Renal pelvis (tissue), 4 donors: ENCODE results near the gene BCL3. TPM values are rescaled to one million over a fixed set of nuclear protein-coding genes. Genes with fewer than 3 reads are reported as not detected.

ENCODE experiments used
- DNase-seq: peaks from one replicate; pipeline ENCODE4 v3.0.0-alpha.2; 2013
- polyA plus RNA-seq, 3 donors: library from polyadenylated mRNA; unstranded; fragments of 120-200 nt; gene quantifications; one replicate each; pipeline ENCODE4 v1.2.1, GENCODE V29; 2013; ENCODE audit not compliant: insufficient read length in 3 of 3

Gene BCL3
- polyA plus RNA-seq, 3 donors: 8.5 to 9.8 (median 8.8) TPM

DNA sequence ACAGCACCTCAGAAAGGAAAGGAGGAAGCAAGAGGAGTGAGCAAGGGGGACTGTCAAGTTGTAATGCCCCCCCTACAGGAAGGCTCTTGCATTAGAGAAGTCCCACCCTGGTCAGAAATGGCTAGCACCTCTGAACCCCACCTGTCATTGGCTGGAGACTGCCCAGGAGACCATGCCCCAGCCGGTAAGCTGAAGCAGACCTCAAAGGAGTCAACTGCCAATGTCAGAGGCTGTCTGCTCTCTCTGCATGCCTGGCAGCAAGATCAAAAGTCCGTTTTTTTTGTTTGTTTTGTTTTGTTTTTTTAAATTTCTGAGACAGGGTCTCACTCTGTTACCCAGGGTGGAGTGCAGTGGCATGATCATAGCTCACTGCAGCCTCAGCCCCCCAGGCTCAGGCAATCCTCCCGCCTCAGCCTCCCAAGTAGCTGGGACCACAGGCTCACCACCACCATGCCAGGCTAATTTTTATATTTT is 8.1 kb upstream of the BCL3 start:
- no peak for DNase-seq

DNA sequence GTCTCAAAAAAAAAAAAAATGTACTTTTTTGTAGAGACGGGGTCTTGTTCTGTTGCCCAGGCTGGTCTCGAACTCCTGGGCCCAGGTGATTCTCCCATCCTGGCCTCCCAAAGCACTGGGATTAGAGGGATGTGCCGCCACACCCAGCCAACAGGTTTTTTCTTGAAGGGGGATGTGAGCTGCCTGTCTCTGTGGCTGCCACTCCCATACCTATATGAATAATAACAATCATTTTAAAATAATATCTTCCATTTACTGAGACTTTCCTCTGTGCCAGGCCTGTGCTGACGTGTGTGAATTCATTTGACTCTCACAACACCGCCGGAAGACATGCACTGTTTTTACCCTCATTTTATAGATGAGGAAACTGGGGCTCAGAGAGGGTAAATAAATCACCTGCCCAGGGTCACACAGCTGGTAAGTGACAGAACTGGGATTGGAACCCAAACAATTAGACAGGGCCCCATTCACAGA is 7.2 kb upstream of the BCL3 start:
- no peak for DNase-seq

DNA sequence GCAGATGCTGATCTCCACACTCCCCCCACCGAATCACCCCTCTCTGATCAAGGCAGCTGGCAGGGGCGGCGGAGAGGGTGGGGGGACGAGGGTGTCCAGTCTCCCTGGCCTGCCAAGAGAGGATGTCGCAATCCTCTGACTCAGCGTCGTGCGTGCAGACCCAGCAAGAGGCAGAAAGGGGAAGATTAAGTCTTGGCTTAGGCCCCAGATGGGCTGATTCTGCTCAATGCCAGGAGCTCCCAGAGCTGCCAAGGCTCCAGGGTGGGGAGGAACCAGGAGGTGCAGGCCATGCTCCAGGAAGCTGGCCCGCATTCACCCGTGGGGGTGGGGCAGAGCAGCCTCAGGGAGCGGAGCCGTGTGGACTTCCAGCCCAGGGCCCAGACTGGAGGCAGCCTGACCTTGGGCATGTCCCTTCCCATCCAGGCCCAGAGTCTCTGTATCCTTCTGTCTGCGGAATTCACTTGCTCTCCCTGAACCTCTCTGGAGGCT is 6.6 kb upstream of the BCL3 start:
- DNase-seq: no peak

DNA sequence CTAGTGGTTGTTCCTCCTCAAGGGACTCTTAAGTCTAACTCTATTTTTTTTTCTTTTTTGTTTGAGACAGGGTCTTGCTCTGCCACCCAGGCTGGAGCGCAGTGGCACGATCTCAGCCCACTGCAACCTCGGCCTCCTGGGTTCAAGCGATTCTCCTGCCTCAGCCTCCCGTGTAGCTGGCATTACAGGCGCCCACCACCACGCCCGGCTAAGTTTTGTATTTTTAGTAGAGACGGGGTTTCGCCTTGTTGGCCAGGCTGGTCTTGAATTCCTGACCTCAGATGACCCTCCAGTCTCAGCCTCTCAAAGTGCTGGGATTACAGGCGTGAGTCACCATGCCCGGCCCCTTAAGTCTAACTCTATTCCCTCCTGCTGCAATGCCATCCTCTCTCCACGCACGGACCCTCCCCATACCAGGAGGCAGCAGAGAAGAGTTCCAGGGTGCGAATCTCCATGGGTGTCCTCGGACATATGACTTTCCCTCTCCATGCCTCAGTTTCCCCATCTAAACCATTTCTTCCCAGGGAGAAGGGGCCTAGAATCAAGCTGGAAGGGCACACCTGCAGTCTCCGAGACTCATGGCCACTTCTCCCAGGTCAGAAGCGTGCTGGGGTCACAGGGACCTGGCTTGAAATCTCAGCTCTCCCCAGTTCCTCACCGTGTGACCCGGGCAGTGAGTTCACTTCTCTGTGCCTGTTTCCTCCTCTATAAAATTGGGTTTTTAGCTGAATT is 6.0 kb upstream of the BCL3 start:
- DNase-seq: no peak

DNA sequence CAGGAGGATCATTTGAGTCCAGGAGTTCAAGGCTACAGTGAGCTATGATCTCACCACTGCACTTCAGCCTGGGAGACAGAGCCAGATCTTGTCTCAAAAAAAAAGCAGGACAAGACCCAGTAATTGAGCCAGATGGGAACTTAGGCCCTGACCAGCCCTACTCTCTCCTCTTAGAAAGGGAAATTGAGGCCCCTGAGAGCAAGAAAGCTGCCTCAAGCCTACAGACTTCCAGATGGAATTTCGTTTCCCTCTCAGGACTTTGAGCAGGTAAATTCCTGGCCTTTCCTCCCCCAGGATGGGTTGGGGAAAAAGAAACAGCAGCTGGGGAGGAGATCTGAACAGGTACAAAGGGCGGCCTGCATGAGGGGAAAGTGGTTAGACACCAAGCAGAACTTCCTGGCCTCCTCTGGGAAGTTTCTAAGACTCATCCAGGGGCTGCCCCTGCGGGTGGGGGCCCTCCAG is 3.6 kb upstream of the BCL3 start:
- no peak for DNase-seq

DNA sequence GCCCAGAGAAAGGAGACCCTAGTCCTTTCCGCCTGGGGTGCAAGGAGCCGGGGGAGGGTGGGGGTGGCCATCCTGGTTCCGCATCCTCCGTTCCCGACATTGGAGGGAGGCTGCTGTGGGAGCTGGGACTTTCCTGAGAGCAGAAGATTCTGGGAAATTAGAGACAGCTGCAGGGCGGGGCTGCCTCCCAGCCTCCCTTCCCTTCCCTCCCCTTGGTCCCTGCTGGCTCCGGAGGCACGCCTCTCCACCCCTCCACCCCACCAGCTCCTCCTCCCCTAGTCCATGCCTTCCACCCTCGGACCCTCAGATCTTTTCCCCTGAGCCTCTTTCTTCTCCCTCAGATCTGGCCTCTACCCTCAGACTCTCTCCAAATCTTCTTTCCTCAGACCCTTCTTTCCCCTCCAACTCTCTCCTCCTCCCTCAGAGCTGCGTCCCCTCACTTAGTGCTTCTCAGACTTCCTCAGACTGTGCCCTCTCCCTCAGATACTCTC is 3.1 kb upstream of the BCL3 start:
- DNase-seq: no peak

DNA sequence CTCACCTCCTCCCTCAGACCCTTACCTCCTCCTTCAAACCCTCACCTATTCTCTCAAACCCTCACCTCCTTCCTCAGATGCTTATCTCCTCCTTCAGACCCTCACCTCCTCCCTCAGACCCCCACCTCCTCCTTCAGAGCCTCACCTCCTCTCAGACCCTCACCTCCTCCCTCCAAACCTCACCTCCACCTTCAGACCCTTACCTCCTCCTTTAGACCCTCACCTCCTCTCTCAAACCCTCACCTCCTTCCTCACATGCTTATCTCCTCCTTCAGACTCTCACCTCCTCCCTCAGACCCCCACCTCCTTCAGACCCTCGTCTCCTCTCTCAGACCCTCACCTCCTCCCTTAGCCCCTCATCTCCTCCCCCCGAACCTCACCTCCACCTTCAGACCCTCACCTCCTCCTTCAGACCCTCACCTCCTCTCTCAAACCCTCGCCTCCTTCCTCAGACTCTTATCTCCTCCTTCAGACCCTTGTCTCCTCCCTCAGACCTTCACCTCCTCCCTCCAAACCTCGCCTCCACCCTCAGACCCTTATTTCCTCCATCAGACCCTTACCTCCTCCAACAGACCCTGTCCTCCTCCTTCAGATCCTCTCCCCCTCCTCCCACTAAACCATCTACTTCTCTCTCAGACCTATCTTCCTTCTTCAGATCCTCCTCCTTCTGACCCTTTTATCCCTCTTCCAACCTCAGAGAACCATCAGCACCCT is 2.5 kb upstream of the BCL3 start:
- DNase-seq: no peak

DNA sequence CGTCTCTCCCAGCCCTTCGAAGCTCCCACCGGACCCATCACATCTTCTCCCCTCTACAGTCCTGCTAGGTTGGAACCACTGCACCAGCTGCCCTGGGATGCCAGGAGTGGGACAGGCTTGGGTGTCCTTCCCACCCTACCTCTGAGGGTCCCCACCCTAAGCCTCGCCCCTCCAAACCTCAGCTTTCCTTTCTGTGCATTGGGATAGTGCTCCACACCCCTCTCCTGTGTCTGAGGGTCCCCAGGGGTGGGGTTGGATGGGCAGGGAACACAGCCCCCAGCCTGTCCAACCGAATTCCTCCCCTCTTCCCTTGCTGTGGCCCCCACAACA is 1.9 kb upstream of the BCL3 start:
- DNase-seq: no peak

DNA sequence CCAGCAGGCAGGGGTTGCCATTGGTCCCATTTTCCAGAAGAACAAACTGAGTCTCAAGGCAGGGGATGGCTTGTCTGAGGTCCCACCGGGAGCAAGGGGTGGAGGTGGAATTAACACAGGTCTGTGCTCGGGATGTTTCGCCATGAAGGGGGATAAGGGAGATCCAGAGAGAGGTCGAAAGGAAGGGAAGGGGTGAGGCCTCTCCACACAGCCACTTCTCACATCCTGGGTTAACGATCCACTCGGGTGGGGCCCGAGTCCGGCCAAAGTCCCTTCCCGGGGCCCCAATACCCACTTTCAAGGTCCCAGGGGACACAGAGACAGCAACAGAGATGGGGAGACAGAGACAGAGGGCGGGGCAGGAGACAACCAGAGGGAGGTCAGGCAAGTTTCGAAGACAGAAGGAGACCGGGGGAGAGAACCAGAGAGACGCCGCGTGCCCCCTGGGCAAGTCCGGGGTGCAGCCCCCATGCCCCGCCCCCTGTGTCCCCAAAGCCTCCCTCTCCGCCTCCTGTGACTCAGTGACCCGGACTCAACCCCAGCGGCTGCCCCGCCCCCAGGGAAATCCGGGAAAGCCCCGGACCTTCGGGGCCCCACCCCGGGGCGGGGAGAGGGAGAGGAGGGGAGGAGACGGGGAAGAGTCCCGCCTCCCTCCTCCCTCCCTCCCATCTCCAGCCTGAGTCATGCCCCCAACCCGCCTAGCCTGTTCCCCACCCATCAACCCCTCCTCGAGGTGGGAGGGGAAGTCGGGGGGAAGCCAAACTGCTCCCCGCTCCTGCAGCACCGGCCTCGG is 1.4 kb upstream of the BCL3 start:
- DNase-seq: peak; percentile 81

DNA sequence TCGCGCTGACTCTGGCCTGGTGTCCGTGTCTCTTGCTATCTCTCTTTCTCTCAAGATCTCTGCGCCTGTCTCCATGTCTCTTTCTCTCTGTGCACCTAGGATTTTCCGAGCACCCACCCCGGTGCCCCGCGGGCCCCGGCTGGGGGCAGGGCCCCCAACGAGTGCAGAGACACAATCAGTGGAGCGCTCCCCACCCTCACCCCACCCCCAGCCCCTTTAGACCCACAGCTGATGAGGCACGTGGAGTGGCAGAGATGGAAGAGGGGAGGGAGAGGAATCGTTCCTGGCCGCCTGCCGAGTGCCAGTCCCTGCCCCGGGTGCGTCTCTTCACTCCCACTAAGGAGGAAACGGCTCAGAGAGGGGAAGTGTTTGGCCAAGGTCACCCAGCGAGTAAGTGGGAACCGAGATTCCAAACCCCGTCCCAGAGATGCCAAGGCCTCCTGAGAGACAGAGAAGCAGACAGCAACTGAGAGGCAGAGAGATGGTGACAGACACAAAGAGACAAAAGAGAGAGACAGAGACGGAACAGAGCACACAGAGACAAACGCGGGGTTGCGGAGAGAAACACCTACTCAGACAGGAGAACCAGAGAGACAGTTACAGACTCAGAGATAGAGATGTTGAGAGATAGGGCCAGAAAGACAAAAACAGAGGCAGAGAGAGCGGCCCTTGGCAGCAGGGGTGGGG is 626 bp upstream of the BCL3 start:
- DNase-seq: no peak

DNA sequence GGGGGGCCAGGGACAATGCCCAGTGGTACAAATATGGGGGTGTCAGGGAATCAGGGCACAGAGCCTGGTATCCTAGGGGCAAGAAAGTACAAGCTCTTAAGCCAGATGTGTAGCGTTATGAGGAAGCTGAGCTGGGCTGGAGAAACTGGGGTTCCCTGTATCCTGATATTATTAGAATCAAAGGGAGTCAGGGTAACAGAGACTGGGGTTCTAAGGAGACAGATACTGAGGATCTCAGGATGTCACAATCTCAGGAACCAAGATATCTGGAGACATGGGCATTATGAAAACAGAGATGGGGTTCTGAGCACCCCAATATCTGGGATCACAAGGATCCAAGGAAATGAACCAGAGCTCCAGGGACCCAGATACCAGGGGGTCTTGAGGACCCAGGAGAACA is 784 bp downstream of the BCL3 start:
- no peak for DNase-seq

DNA sequence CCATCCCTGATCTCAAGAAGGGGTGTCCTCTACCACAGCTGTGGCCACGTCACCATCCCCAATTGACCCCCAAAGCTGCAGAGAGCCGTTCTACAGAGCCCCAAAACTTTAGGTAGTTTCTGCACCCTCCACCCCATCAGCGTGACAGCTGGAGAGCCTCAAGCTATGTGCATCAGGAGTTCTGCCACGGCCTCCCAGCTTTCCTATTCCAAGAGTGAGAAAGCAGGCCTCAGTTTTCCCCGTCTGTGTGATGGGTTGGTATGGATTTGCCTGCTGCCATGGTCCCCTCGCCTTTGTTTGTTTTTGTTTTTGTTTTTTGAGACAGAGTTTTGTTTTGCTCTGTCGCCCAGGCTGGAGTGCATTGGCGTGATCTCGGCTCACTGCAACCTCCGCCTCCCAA is 1.5 kb downstream of the BCL3 start:
- no peak for DNase-seq

DNA sequence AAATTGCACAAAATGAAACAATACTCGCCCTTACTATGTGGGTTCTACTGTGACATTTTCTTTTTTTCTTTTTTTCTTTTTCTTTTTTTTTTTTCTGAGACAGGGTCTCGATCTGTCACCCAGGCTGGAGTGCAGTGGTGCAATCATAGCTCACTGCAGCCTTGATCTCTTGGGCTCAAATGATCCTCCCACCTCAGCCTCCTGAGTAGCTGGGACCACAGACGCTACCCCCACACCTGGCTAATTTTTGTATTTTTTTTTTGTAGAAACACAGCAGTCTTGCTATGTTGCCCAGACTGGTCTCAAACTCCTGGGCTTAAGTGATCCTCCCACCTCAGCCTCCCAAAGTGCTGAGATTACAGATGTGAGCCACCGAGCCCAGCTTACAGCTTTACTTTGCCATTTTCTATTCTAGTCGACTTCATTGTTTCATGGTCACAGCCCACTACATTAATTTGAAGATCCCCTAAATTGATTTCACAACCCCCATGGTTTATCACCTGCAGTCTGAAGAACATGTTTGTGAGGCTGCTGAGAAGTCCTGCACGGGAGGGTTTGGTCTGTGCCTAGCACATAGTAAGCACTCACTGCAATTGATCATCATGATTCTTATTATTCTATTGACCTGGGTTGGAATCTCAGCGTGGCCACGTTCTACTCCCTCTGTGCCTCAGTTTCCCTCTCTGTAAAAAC is 3.8 kb downstream of the BCL3 start:
- DNase-seq: no peak

DNA sequence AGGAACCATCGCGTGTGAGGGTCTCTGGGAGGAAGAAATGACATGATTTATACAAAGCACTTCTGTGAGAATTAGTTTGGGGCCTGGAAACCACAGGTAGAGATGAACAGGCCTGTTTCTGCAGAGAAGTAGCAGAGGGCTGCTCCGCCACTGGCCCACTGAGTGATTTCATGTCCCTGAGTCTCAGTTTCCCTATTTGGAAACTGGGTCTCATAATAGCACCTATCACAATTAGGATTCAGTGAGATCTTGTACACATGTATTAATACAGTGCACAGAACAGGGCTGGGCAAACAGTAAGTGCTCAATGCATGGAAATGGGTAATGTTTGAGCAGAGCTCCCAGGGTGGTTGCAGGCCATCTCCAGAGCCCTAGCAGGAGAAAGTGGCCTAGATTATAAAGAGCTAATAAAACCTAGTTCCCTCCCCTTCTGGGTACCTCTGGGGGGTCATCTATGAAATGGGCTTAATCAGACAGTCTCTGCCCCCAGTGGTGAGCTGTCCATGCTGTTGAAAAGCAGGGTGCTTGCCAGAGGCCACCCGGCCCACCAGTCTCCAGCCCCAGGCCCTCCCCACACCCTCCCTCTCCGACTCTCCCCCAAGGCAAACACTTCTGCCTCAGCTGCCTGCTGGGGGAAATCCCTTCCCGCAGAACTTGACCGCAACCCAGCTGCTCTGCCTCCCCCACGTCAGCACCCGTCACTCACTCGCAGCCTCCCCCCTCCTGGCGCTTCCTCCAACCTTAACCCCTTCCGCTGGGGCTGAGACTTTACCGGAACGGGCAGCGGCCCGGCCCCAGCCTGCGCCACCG is 4.5 kb downstream of the BCL3 start:
- peak; percentile 86 for DNase-seq

DNA sequence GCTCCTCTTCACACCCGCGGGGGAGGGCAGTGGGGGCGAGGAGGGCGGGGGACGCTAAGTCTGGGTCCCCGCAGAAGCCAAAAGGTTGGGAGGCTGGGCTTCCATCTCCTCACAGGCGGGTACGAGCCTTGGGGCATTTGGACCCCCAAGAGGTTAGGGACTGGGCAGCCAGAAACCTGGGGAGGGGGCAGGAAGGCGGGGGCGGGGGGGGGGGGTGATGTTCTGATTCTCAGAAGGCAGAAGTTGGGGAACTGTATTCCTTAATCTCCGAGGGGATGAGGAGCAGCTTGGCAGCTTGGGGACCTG is 5.1 kb downstream of the BCL3 start:
- DNase-seq: no peak

DNA sequence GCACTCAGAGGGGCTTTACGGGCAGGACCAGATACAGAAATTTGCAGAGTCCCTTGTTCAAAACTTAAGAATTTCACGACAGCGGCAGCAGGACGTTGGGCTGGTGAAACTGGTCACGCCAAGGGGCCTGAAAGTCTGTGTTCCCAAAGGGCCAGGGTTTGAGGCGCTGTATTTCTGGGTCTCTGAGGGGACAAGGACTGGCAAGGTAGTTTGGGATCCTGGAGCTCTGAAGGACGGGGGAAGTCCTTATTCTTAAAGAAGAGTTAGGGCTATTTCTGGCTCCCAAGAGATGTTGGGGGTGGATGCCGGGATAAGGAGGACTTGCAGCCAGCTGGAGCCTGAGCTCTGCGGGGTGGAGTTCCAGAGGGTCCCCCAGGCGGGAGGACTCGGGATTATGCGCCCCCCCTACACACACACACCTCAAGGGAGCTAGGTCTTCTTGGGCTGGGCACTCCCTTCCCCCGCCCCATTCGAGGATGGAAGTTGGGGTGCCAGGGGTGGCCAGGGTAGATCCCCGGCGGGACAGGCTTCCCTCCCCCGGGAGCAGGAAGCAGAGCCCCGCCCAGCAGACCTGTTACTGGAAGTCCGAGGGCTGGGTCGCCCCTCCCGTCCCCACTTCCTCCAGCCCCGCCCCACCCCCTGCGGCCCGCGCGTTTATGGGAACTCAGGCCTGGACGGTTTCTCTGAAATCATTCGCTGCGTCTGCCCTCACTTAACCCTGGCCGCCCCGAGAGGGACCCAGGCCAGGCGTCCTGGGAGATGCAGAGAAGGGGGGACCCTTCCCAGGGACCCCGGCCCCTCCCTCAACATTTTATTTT is 5.6 kb downstream of the BCL3 start:
- no peak for DNase-seq

DNA sequence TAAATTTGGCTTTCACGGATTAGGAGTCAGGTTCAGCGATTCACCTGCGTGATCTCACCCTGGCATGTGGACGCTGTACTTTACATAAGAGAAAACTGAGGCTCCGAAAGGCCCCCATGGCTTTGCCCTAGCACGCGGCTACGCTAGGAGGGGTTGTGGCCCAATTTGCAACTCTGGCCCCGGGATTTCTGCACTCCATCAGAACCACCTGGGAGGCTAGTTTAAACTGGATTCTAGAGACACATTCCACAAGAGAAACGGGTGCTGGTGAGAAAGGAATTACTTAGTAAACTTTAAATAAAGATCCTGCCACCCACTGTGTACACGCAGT is 6.2 kb downstream of the BCL3 start:
- no peak for DNase-seq

DNA sequence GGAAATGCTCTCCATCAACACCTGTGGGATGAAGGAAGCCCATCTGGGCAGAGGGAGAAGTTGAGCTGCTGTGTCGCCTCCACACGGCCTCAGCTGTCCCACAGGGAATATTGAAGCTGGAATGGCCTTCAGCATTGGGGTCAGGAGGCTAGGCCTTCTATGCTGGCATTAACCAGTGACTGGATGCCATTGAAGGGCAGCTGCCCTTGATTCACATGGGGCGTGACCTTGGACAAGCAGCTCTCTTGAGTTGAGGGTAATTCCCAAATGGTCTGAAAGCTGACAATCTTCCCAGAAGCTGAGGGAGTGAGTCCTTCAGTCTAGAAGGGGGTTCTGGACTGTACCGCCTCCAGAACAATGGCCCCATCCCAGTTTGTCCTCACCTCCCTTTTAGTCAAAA is 6.7 kb downstream of the BCL3 start:
- no peak for DNase-seq

DNA sequence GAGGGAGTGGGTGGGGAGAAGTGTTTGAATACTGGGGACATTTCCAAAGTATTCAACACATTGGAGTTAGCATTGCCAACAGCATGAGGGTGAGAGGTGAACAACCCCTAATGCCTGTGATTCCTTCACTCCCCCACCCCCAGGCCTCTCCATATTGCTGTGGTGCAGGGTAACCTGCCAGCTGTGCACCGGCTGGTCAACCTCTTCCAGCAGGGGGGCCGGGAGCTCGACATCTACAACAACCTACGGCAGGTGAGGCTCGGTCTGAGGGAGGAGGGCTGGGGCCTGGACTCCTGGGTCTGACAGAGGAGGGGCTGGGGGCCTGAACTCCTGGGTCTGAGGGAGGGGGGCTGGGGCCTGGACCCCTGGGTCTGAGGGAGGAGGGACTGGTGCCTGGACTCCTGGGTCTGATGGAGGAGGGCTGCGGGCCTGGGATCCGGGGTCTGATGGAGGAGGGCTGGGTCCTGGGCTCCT is 7.6 kb downstream of the BCL3 start:
- no peak for DNase-seq
